ENCODE measurements around the gene VPS18. TPM values are rescaled to one million over a fixed set of nuclear protein-coding genes. Genes with fewer than 3 reads are reported as not detected.

Gene VPS18
- total and polyA plus RNA-seq, 2 donors (not counting 1 experiment from before 2014, with no cell fraction given): 15.5 to 36.7 TPM

GRCh38 chr15:40944510-40945296 is 50.5 kb downstream of the VPS18 start:
- TF ChIP-seq CTCF (conservative IDR thresholded peaks at IDR 0.05 in 1 of 2, IDR thresholded peaks at IDR 0.05 in 1 of 2; ENCODE audit: low read depth in 1 of 2, low read length in 2 of 2) (no peak), EZH2 (IDR thresholded peaks at IDR 0.05; ENCODE audit: low read length, missing control alignments) (no peak)
- H3K4me2 ChIP-seq (ENCODE audit: extremely low read depth, insufficient read depth, low read length): no peak overlapping the region

DNA sequence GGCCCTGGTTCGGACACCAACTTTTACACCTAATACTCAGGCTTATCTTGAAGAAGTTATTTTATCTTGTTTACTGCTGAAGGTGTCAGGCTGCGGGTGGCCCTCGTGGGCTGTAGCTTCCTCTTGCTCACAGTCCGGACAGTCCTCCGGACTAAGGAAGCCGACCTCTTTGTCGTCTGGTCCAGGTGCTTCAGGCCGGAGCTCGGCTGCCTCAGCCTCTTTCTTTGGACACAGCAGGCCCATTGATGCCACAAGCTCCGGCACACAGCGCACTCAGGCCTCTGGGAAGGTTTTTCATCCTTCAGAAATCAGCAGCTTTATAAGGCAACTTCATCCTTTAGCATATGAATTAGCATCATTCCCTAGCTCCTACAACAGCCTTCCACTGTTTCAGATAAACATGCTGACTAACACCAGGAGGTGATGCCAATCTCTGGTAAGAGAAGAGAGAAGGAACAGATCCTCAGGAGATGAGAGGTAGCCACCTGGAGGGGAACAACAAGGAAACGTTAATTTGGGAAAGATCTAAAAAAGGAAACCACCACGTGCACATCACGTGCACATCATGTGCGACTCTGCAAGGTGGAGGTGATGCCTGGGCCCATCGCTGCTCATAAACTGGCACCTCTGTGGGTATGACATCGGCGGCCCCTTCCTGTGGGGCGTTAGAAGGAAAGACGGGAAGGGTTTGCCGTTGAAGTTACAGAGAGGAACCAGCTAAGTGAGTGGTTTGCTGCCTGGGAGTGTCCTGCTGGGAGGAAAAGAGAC is 54.6 kb downstream of the VPS18 start:
- Histone ChIP-seq H2AFZ (ENCODE audit: low read length) (no peak overlapping the region), H3K36me3 (ENCODE audit: control insufficient read depth, insufficient read depth, low read length) (no peaks in the 10 kb centered on the region), H3K9ac (ENCODE audit: insufficient read depth, low read length) (no peak overlapping the region), H3K79me2 (ENCODE audit: control insufficient read depth, insufficient read depth, low read length) (no peaks in the 10 kb centered on the region), H4K20me1 (ENCODE audit: control insufficient read depth, extremely low read depth, insufficient read depth, low read length) (no peaks in the 10 kb centered on the region), H3K4me2 (ENCODE audit: extremely low read depth, insufficient read depth, low read length) (no peak overlapping the region), H3K27ac (ENCODE audit: insufficient read depth, low read length) (no peak overlapping the region), H3K4me1 (ENCODE audit: control insufficient read depth, extremely low read depth, insufficient read depth, low read length) (no peaks in the 10 kb centered on the region), H3K4me3 (replicated peaks in 1 of 4; ENCODE audit: control extremely low read depth in 1 of 4, insufficient read depth in 1 of 4, low read depth in 3 of 4, low read length in 4 of 4) (no peak overlapping the region), H3K9me3 (ENCODE audit: control insufficient read depth, insufficient read depth, low read depth, low read length) (no peaks in the 10 kb centered on the region), H3K27me3 (ENCODE audit: control insufficient read depth, insufficient read depth, low read length) (no peaks in the 10 kb centered on the region)
- TF ChIP-seq CTCF (conservative IDR thresholded peaks at IDR 0.05 in 1 of 2, IDR thresholded peaks at IDR 0.05 in 1 of 2; ENCODE audit: low read depth in 1 of 2, low read length in 2 of 2) (no peak), EZH2 (IDR thresholded peaks at IDR 0.05; ENCODE audit: low read length, missing control alignments) (no peak)
- no peak for DNase-seq (ENCODE audit: low read depth in 2 of 2)

More at GRCh38 chr15:40944510-40945296, 50.5 kb downstream of the VPS18 start:
- Histone ChIP-seq H3K79me2 (ENCODE audit: control insufficient read depth, insufficient read depth, low read length) (no peaks in the 10 kb centered on the region), H3K27ac (ENCODE audit: insufficient read depth, low read length) (no peak overlapping the region), H3K36me3 (ENCODE audit: control insufficient read depth, insufficient read depth, low read length) (no peaks in the 10 kb centered on the region), H3K9me3 (ENCODE audit: control insufficient read depth, insufficient read depth, low read depth, low read length) (no peaks in the 10 kb centered on the region), H3K27me3 (ENCODE audit: control insufficient read depth, insufficient read depth, low read length) (no peaks in the 10 kb centered on the region), H3K9ac (ENCODE audit: insufficient read depth, low read length) (no peak overlapping the region), H4K20me1 (ENCODE audit: control insufficient read depth, extremely low read depth, insufficient read depth, low read length) (no peaks in the 10 kb centered on the region), H2AFZ (ENCODE audit: low read length) (no peak overlapping the region), H3K4me3 (replicated peaks in 1 of 4; ENCODE audit: control extremely low read depth in 1 of 4, insufficient read depth in 1 of 4, low read depth in 3 of 4, low read length in 4 of 4) (no peak overlapping the region), H3K4me1 (ENCODE audit: control insufficient read depth, extremely low read depth, insufficient read depth, low read length) (peaks cover 18% of the 10 kb centered on the region)
- DNase-seq (ENCODE audit: low read depth in 2 of 2): no peak

DNA sequence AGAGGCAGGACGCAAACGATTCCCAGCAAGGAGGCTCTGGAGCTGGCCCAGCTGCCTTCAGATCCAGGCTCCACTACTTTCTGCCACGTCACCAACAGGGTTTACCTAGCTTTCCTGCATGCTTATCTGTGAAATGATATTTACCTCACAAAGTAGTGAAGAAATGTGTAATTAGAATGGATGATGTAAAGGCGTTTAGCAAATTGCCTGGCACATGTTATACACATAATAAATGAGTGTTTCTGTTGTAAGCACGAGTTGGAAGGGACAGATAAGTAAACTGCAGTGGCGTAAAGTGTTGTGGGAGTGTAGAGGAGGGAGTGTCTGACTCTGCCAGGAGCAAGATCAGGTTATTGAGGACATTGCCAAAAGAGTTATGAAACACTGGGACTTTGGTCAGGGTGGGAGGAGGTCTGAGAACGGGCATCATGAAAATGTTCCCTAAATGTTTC is 55.5 kb downstream of the VPS18 start:
- no peak overlapping the region for H3K27ac ChIP-seq (ENCODE audit: insufficient read depth, low read length)
- no peak for DNase-seq (ENCODE audit: low read depth in 2 of 2)
- H3K36me3 ChIP-seq (ENCODE audit: control insufficient read depth, insufficient read depth, low read length): no peaks in the 10 kb centered on the region
- TF ChIP-seq CTCF (conservative IDR thresholded peaks at IDR 0.05 in 1 of 2, IDR thresholded peaks at IDR 0.05 in 1 of 2; ENCODE audit: low read depth in 1 of 2, low read length in 2 of 2) (no peak), EZH2 (IDR thresholded peaks at IDR 0.05; ENCODE audit: low read length, missing control alignments) (no peak)
- no peak overlapping the region for H3K9ac ChIP-seq (ENCODE audit: insufficient read depth, low read length)
- no peaks in the 10 kb centered on the region for H3K9me3 ChIP-seq (ENCODE audit: control insufficient read depth, insufficient read depth, low read depth, low read length)
- H3K79me2 ChIP-seq (ENCODE audit: control insufficient read depth, insufficient read depth, low read length): no peaks in the 10 kb centered on the region
- no peak overlapping the region for H3K4me2 ChIP-seq (ENCODE audit: extremely low read depth, insufficient read depth, low read length)
- no peak overlapping the region for H2AFZ ChIP-seq (ENCODE audit: low read length)
- no peaks in the 10 kb centered on the region for H4K20me1 ChIP-seq (ENCODE audit: control insufficient read depth, extremely low read depth, insufficient read depth, low read length)
- H3K4me1 ChIP-seq (ENCODE audit: control insufficient read depth, extremely low read depth, insufficient read depth, low read length): no peaks in the 10 kb centered on the region
- no peak overlapping the region for H3K4me3 ChIP-seq (replicated peaks in 1 of 4; ENCODE audit: control extremely low read depth in 1 of 4, insufficient read depth in 1 of 4, low read depth in 3 of 4, low read length in 4 of 4)
- no peaks in the 10 kb centered on the region for H3K27me3 ChIP-seq (ENCODE audit: control insufficient read depth, insufficient read depth, low read length)
